Left ventricle myocardium inferior (tissue), 1 donor: Measurements from ENCODE around the gene LUZP2. TPM values are rescaled to one million over a fixed set of nuclear protein-coding genes. Genes with fewer than 3 reads are reported as not detected.

Source experiments
- DNase-seq: peaks from one replicate; pipeline ENCODE4 v3.0.0-alpha.2; 2020
- H3K27ac ChIP-seq: fragments of 200-600 bp; replicated peaks from 2 replicates; pipeline ENCODE4 v1.8.0; 2021
- H3K27me3 ChIP-seq: fragments of 200-600 bp; 2 replicates; pipeline ENCODE4 v1.8.0; 2021; ENCODE audit warnings: low read depth
- H3K36me3 ChIP-seq: fragments of 200-600 bp; 2 replicates; pipeline ENCODE4 v1.8.0; 2021
- H3K4me1 ChIP-seq: fragments of 200-600 bp; 2 replicates; pipeline ENCODE4 v1.8.0; 2021
- H3K4me3 ChIP-seq: fragments of 200-600 bp; 2 replicates; pipeline ENCODE4 v1.8.0; 2021; ENCODE audit warnings: mild to moderate bottlenecking, moderate library complexity
- H3K9me3 ChIP-seq: fragments of 200-600 bp; replicated peaks from 2 replicates; pipeline ENCODE4 v1.8.0; 2021
- CTCF ChIP-seq: fragments of 200-600 bp; IDR thresholded peaks from 2 replicates; pipeline ENCODE4 v1.8.0; 2021; ENCODE audit warnings: antibody characterized with exemption, mild to moderate bottlenecking, borderline replicate concordance
- intact Hi-C: fragments of 100-400 bp; cut with micrococcal nuclease; formaldehyde crosslinking; loops from one replicate; pipeline ENCODE4 v1.11.0; 2022
- total RNA-seq: library from RNA; stranded (reverse); fragmentation: NEBNext Ultra II Directional; extraction: Animal tissue kit (Norgen Biotek cat#: 25700); gene quantifications from one replicate; pipeline ENCODE4 v1.2.1, GENCODE V29; 2021
- donor health status: DM: no; HTN: yes; CAD: no; lungs with severe emphysema.

LUZP2 gene
- total RNA-seq, 1 donor from 2014 or later = not detected

GRCh38 chr11:24925091-24925490 is 428.2 kb downstream of the LUZP2 start:
- H3K27ac ChIP-seq = no peak overlapping the region
- DNase-seq = no peak
- H3K36me3 ChIP-seq = no peaks in the 10 kb centered on the region
- intact Hi-C loops = no loop called here
- no peaks in the 10 kb centered on the region for H3K4me1 ChIP-seq
- no peak for TF ChIP-seq CTCF
- H3K9me3 ChIP-seq = peaks cover 43% of the 10 kb centered on the region
- no peak overlapping the region for H3K4me3 ChIP-seq
- H3K27me3 ChIP-seq = no peaks in the 10 kb centered on the region

GRCh38 chr11:24932110-24933000 is 435.5 kb downstream of the LUZP2 start:
- H3K4me1 ChIP-seq = no peaks in the 10 kb centered on the region
- H3K4me3 ChIP-seq = no peak overlapping the region
- no peak for TF ChIP-seq CTCF
- intact Hi-C loops = no loop called here
- no peak for DNase-seq
- H3K9me3 ChIP-seq = peaks cover 42% of the 10 kb centered on the region
- H3K27ac ChIP-seq = no peak overlapping the region
- no peaks in the 10 kb centered on the region for H3K36me3 ChIP-seq
- H3K27me3 ChIP-seq = no peaks in the 10 kb centered on the region

- DNase-seq = no peak
- H3K4me3 ChIP-seq = no peak overlapping the region
- peaks cover 20% of the 10 kb centered on the region for H3K9me3 ChIP-seq
- no peaks in the 10 kb centered on the region for H3K4me1 ChIP-seq
- no peaks in the 10 kb centered on the region for H3K36me3 ChIP-seq
- intact Hi-C loops = no loop called here
- no peak for TF ChIP-seq CTCF
- no peak overlapping the region for H3K27ac ChIP-seq
- H3K27me3 ChIP-seq = no peaks in the 10 kb centered on the region
Measured at GRCh38 chr11:24934733-24935439, 438.0 kb downstream of the LUZP2 start.

GRCh38 chr11:24944891-24945290 is 448.0 kb downstream of the LUZP2 start:
- H3K36me3 ChIP-seq = no peaks in the 10 kb centered on the region
- no peak for DNase-seq
- H3K27ac ChIP-seq = no peak overlapping the region
- no peaks in the 10 kb centered on the region for H3K4me1 ChIP-seq
- no peaks in the 10 kb centered on the region for H3K27me3 ChIP-seq
- no peak for TF ChIP-seq CTCF
- no peaks in the 10 kb centered on the region for H3K9me3 ChIP-seq
- intact Hi-C loops = no loop called here
- H3K4me3 ChIP-seq = no peak overlapping the region

GRCh38 chr11:24949406-24949805 is 452.6 kb downstream of the LUZP2 start:
- no peaks in the 10 kb centered on the region for H3K36me3 ChIP-seq
- no peak for TF ChIP-seq CTCF
- H3K9me3 ChIP-seq = no peaks in the 10 kb centered on the region
- no peak overlapping the region for H3K27ac ChIP-seq
- H3K4me1 ChIP-seq = no peaks in the 10 kb centered on the region
- no peaks in the 10 kb centered on the region for H3K27me3 ChIP-seq
- no peak overlapping the region for H3K4me3 ChIP-seq
- no peak for DNase-seq
- intact Hi-C loops = no loop called here
